Nephron (organoid): Measurements from ENCODE around the gene VWF.

Experiments used
- H3K27ac Mint-ChIP-seq, 3 experiments: 2 replicates each; pipeline ENCODE4 v1.8.0; 2020; ENCODE audit warnings: mixed read lengths in 3 of 3, mild to moderate bottlenecking in 2 of 3, moderate library complexity in 1 of 3
- H3K27me3 Mint-ChIP-seq: 2 replicates; pipeline ENCODE4 v1.8.0; 2021; ENCODE audit warnings: low read depth, mild to moderate bottlenecking, moderate library complexity, mixed read lengths
- H3K36me3 Mint-ChIP-seq: 2 replicates; pipeline ENCODE4 v1.8.0; 2020; ENCODE audit warnings: low read depth, mixed read lengths
- H3K4me1 Mint-ChIP-seq: 2 replicates; pipeline ENCODE4 v1.8.0; 2020; ENCODE audit warnings: mixed read lengths
- H3K4me3 Mint-ChIP-seq, 3 experiments: 2 replicates each; pipeline ENCODE4 v1.8.0; 2020; ENCODE audit warnings: mild to moderate bottlenecking in 3 of 3, mixed read lengths in 3 of 3, moderate library complexity in 2 of 3
- H3K9me3 Mint-ChIP-seq: 2 replicates; pipeline ENCODE4 v1.8.0; 2020; ENCODE audit warnings: mixed read lengths
- CTCF ChIP-seq, 3 experiments: fragments of 200-600 bp; sonication (generic); IDR thresholded peaks; one replicate each; pipeline ENCODE4 v1.5.0; 2021; ENCODE audit warnings: antibody characterized with exemption in 3 of 3; ENCODE audit not compliant: unreplicated experiment in 3 of 3

VWF gene

GRCh38 chr12:5973461-5974115, 150.9 kb downstream of the VWF start:
- no peak overlapping the region for H3K27ac Mint-ChIP-seq
- peaks cover 26% of the 10 kb centered on the region for H3K27me3 Mint-ChIP-seq
- no peak overlapping the region for H3K4me3 Mint-ChIP-seq
- H3K36me3 Mint-ChIP-seq: no peaks in the 10 kb centered on the region
- no peaks in the 10 kb centered on the region for H3K4me1 Mint-ChIP-seq
- H3K9me3 Mint-ChIP-seq: no peaks in the 10 kb centered on the region
- no peak for TF ChIP-seq CTCF (IDR thresholded peaks at IDR 0.05; ENCODE audit: unreplicated experiment in 3 of 3)

GRCh38 chr12:5972387-5972786, 152.1 kb downstream of the VWF start:
- H3K4me3 Mint-ChIP-seq: no peak overlapping the region
- no peak for TF ChIP-seq CTCF (IDR thresholded peaks at IDR 0.05; ENCODE audit: unreplicated experiment in 3 of 3)

GRCh38 chr12:5971194-5971850, 153.1 kb downstream of the VWF start:
- Mint-ChIP-seq H3K9me3 (no peaks in the 10 kb centered on the region), H3K4me1 (no peaks in the 10 kb centered on the region), H3K4me3 (no peak overlapping the region), H3K27me3 (peaks cover 31% of the 10 kb centered on the region), H3K27ac (no peak overlapping the region), H3K36me3 (no peaks in the 10 kb centered on the region)
- no peak for TF ChIP-seq CTCF (IDR thresholded peaks at IDR 0.05; ENCODE audit: unreplicated experiment in 3 of 3)

More at GRCh38 chr12:5972387-5972786, 152.1 kb downstream of the VWF start:
- no peak overlapping the region for H3K27ac Mint-ChIP-seq
- H3K27me3 Mint-ChIP-seq: peaks cover 32% of the 10 kb centered on the region
- H3K9me3 Mint-ChIP-seq: no peaks in the 10 kb centered on the region
- H3K4me1 Mint-ChIP-seq: no peaks in the 10 kb centered on the region
- no peaks in the 10 kb centered on the region for H3K36me3 Mint-ChIP-seq

GRCh38 chr12:5969974-5970690, 154.3 kb downstream of the VWF start:
- H3K36me3 Mint-ChIP-seq: no peaks in the 10 kb centered on the region
- peaks cover 36% of the 10 kb centered on the region for H3K27me3 Mint-ChIP-seq
- no peak overlapping the region for H3K4me3 Mint-ChIP-seq

GRCh38 chr12:5969156-5969973, 155.1 kb downstream of the VWF start:
- no peak for TF ChIP-seq CTCF (IDR thresholded peaks at IDR 0.05; ENCODE audit: unreplicated experiment in 3 of 3)
- Mint-ChIP-seq H3K9me3 (no peaks in the 10 kb centered on the region), H3K4me1 (peaks cover 8% of the 10 kb centered on the region), H3K27me3 (peaks cover 37% of the 10 kb centered on the region), H3K27ac (no peak overlapping the region), H3K4me3 (no peak overlapping the region), H3K36me3 (no peaks in the 10 kb centered on the region)

More at GRCh38 chr12:5969974-5970690, 154.3 kb downstream of the VWF start:
- H3K9me3 Mint-ChIP-seq: no peaks in the 10 kb centered on the region
- peaks cover 6% of the 10 kb centered on the region for H3K4me1 Mint-ChIP-seq
- no peak for TF ChIP-seq CTCF (IDR thresholded peaks at IDR 0.05; ENCODE audit: unreplicated experiment in 3 of 3)
- no peak overlapping the region for H3K27ac Mint-ChIP-seq
